H1 (cell line): ENCODE results near the gene KCTD11. TPM values are rescaled to one million over a fixed set of nuclear protein-coding genes. Genes with fewer than 3 reads are reported as not detected.

Source experiments
- CTCF ChIA-PET: fragments of 300-600 bp; sonication (Branson Sonifier 250); formaldehyde crosslinking; loops from one replicate; lab custom pipeline; 2021; ENCODE audit not compliant: partially characterized antibody; lab: Charles Lee
- POLR2A ChIA-PET: fragments of 300-600 bp; sonication (Branson Sonifier 250); formaldehyde crosslinking; loops from one replicate; lab custom pipeline; 2021; ENCODE audit warnings: inconsistent platforms; ENCODE audit not compliant: partially characterized antibody; lab: Charles Lee
- DNase-seq, 2 experiments: peaks; one replicate each; pipeline versions ENCODE4 v3.0.0 to v3.0.0-alpha.2; 2010 to 2022; ENCODE audit warnings: low spot score in 2 of 2, low read depth in 1 of 2, mixed read lengths in 1 of 2
- FAIRE-seq: peaks from 2 replicates; lab custom pipeline; 2011; peaks lifted over from hg19 to GRCh38; lab: Jason Lieb, UNC
- H2AFZ ChIP-seq: 2 replicates; pipeline ENCODE4 v1.8.1; 2012; ENCODE audit warnings: low read length, inconsistent platforms
- H2AK5ac ChIP-seq: 2 replicates; pipeline ENCODE4 v1.6.1; 2013; ENCODE audit warnings: low read depth, low read length
- H2BK120ac ChIP-seq: replicated peaks from 2 replicates; pipeline ENCODE3; 2013; ENCODE audit warnings: low read depth, low read length, inconsistent platforms
- H2BK12ac ChIP-seq: 2 replicates; pipeline ENCODE4 v1.6.1; 2013; ENCODE audit warnings: low read depth, low read length
- H2BK15ac ChIP-seq: 2 replicates; pipeline ENCODE4 v1.6.1; 2013; ENCODE audit warnings: low read length
- H2BK20ac ChIP-seq: 2 replicates; pipeline ENCODE4 v1.6.1; 2013; ENCODE audit warnings: low read length
- H2BK5ac ChIP-seq: 2 replicates; pipeline ENCODE4 v1.6.1; 2013; ENCODE audit warnings: low read depth, low read length
- H3K14ac ChIP-seq: 2 replicates; pipeline ENCODE4 v1.6.1; 2013; ENCODE audit warnings: inconsistent platforms; ENCODE audit not compliant: insufficient read length
- H3K18ac ChIP-seq: 2 replicates; pipeline ENCODE4 v1.6.1; 2013; ENCODE audit warnings: low read length; ENCODE audit errors: extremely low read depth
- H3K23ac ChIP-seq: 2 replicates; pipeline ENCODE4 v1.6.1; 2013; ENCODE audit warnings: inconsistent platforms; ENCODE audit not compliant: insufficient read length
- H3K23me2 ChIP-seq: 2 replicates; pipeline ENCODE4 v1.6.1; 2013; ENCODE audit warnings: low read depth, low read length
- H3K27ac ChIP-seq: 2 replicates; pipeline ENCODE4 v1.6.1; 2011; ENCODE audit warnings: low read depth, low read length, inconsistent platforms
- H3K27me3 ChIP-seq, 4 experiments: replicated peaks in 1 of 4; 1 replicate in 1 of 4; 2 replicates in 3 of 4; pipeline versions ENCODE4 v1.6.1 to v1.8.1; 2011 to 2013; ENCODE audit warnings: low read length in 3 of 4, mild to moderate bottlenecking in 3 of 4, inconsistent platforms in 2 of 4, mixed read lengths in 2 of 4, moderate library complexity in 1 of 4; ENCODE audit not compliant: control insufficient read depth in 3 of 4, insufficient read depth in 3 of 4; ENCODE audit errors: extremely low read depth in 1 of 4
- H3K36me3 ChIP-seq, 4 experiments: 2 replicates each; pipeline versions ENCODE4 v1.6.1 to v1.8.1; 2011 to 2013; ENCODE audit warnings: mild to moderate bottlenecking in 4 of 4, low read length in 3 of 4, moderate library complexity in 2 of 4, control low read depth in 1 of 4, inconsistent platforms in 1 of 4; ENCODE audit not compliant: insufficient read depth in 4 of 4, control insufficient read depth in 2 of 4
- H3K4ac ChIP-seq: replicated peaks from 2 replicates; pipeline ENCODE3; 2013; ENCODE audit warnings: low read length, low read depth, mixed read lengths, inconsistent platforms; ENCODE audit not compliant: insufficient read length
- H3K4me1 ChIP-seq, 4 experiments: replicated peaks in 1 of 4; 1 replicate in 1 of 4; 2 replicates in 3 of 4; pipeline versions ENCODE4 v1.6.1 to v1.8.1; 2011 to 2013; ENCODE audit warnings: low read length in 3 of 4, inconsistent platforms in 2 of 4, mixed read lengths in 1 of 4; ENCODE audit not compliant: insufficient read depth in 4 of 4, control insufficient read depth in 3 of 4
- H3K4me2 ChIP-seq, 2 experiments: 2 replicates each; pipeline versions ENCODE4 v1.6.1 to v1.8.1; 2011 to 2013; ENCODE audit warnings: low read depth in 2 of 2, low read length in 2 of 2, control low read depth in 1 of 2, inconsistent platforms in 1 of 2, mild to moderate bottlenecking in 1 of 2; ENCODE audit not compliant: insufficient read depth in 1 of 2
- H3K4me3 ChIP-seq, 4 experiments: fragments of 200-600, 300-600 bp in 1 of 4; sonication (generic), shearing (Covaris generic), sonication (Bioruptor Twin) in 1 of 4; 2 replicates each; pipeline versions ENCODE4 v1.5.1 to v1.8.1; 2011 to 2016; ENCODE audit warnings: low read length in 4 of 4, low read depth in 3 of 4, control low read depth in 2 of 4, inconsistent platforms in 2 of 4, mild to moderate bottlenecking in 2 of 4, mixed read lengths in 1 of 4, moderate library complexity in 1 of 4; ENCODE audit not compliant: insufficient read depth in 2 of 4; ENCODE audit errors: extremely low read depth in 1 of 4
- H3K56ac ChIP-seq: replicated peaks from 2 replicates; pipeline ENCODE3; 2013; ENCODE audit warnings: low read depth, mild to moderate bottlenecking, mixed read lengths, low read length, inconsistent platforms; ENCODE audit not compliant: insufficient read length
- H3K79me1 ChIP-seq: 2 replicates; pipeline ENCODE4 v1.6.1; 2013; ENCODE audit warnings: low read depth, low read length, control low read depth
- H3K79me2 ChIP-seq, 2 experiments: 2 replicates each; pipeline versions ENCODE4 v1.6.1 to v1.8.1; 2012 to 2013; ENCODE audit warnings: low read length in 2 of 2, mild to moderate bottlenecking in 2 of 2, inconsistent platforms in 1 of 2; ENCODE audit not compliant: insufficient read depth in 2 of 2, control insufficient read depth in 1 of 2
- H3K9ac ChIP-seq, 4 experiments: replicated peaks in 1 of 4; 1 replicate in 1 of 4; 2 replicates in 3 of 4; pipeline versions ENCODE4 v1.6.1 to v1.8.1; 2011 to 2013; ENCODE audit warnings: low read depth in 3 of 4, low read length in 3 of 4, control low read depth in 2 of 4, mild to moderate bottlenecking in 2 of 4, moderate library complexity in 2 of 4, inconsistent platforms in 1 of 4; ENCODE audit errors: extremely low read depth in 1 of 4
- H3K9me3 ChIP-seq, 2 experiments: 2 replicates each; pipeline versions ENCODE4 v1.6.1 to v1.8.1; 2012 to 2013; ENCODE audit warnings: mild to moderate bottlenecking in 2 of 2, moderate library complexity in 2 of 2, control low read depth in 1 of 2, inconsistent platforms in 1 of 2, low read depth in 1 of 2, low read length in 1 of 2, mixed read lengths in 1 of 2; ENCODE audit not compliant: insufficient read depth in 2 of 2
- H4K20me1 ChIP-seq, 2 experiments: replicated peaks in 1 of 2; 2 replicates each; pipeline versions ENCODE3 to v1.8.1; 2011 to 2013; ENCODE audit warnings: inconsistent platforms in 2 of 2, low read length in 2 of 2, mild to moderate bottlenecking in 1 of 2; ENCODE audit not compliant: insufficient read depth in 2 of 2, control insufficient read depth in 1 of 2
- H4K5ac ChIP-seq: 2 replicates; pipeline ENCODE4 v1.6.1; 2013; ENCODE audit warnings: low read length, low read depth, mixed read lengths, inconsistent platforms; ENCODE audit not compliant: insufficient read length
- H4K8ac ChIP-seq: 2 replicates; pipeline ENCODE4 v1.8.0; 2013; ENCODE audit warnings: mild to moderate bottlenecking, moderate library complexity, low read length, inconsistent platforms; ENCODE audit not compliant: insufficient read depth; ENCODE audit errors: extremely low read depth
- H4K91ac ChIP-seq: replicated peaks from 2 replicates; pipeline ENCODE3; 2013; ENCODE audit warnings: low read length, mixed read lengths, inconsistent platforms; ENCODE audit not compliant: insufficient read length
- WGBS, 2 experiments: shearing (Covaris generic) in 1 of 2; methylation state at CpG; one replicate each; pipeline versions ENCODE4 v1.1.6 to v1.1.7; 2013 to 2015; ENCODE audit warnings: low lambda C conversion rate in 2 of 2, mixed read lengths in 2 of 2, inconsistent platforms in 1 of 2, low coverage in 1 of 2, missing lambda C conversion rate in 1 of 2; ENCODE audit not compliant: insufficient replicate concordance in 2 of 2, insufficient coverage in 1 of 2, insufficient read length in 1 of 2; ENCODE audit errors: extremely low coverage in 1 of 2, missing lambda C conversion rate in 1 of 2; 5-methylcytosine and 5-hydroxymethylcytosine counted together
- polyA plus RNA-seq, 7 experiments: library from polyadenylated mRNA; depleted of rRNA in 3 of 7; stranded (reverse) in 5 of 7; unstranded in 2 of 7; fragments of >200 nt in 5 of 7; fragments of 200-250 nt in 2 of 7; gene quantifications; 1 replicate in 5 of 7; 2 replicates in 1 of 7; 4 replicates in 1 of 7; pipeline versions ENCODE4 v1.2.1 to v1.2.3, GENCODE V29; 2011 to 2013; ENCODE audit warnings: missing spikeins in 2 of 7, mixed read lengths in 2 of 7
- total RNA-seq: library from RNA; stranded (reverse); fragmentation: NEBNext Ultra II Directional; extraction: Animal tissue kit (Norgen Biotek cat#: 25700); gene quantifications from 2 replicates; pipeline ENCODE4 v1.2.1, GENCODE V29; 2021

Gene KCTD11
- total and polyA plus RNA-seq, 2 of the 8 experiments (the other 6 are each of a cell fraction or from before 2014, with no cell fraction given) = 8.6 to 9.2 TPM

DNA sequence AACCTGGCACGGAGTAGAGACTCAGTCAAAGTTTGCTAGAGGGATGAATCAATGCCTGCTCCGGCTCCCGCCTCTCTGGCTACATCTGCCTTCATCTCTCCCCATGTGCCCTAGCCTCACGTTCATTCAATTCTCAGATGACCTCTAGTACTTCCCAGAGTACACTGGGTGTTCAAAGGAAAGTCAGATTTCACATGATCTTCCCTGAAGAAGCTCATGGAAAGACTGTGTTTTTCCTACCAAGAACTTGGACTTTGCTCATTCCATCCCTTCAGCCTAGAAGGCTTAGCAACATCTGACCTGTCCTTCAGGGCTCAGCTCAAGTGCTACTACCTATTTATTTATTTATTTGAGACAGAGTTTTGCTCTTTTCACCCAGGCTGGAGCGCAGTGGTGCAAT, 17.9 kb downstream of the KCTD11 start:
- Histone ChIP-seq H3K27me3 (no peaks in the 10 kb centered on the region), H3K27ac (no peak overlapping the region), H2BK12ac (no peak overlapping the region), H3K79me2 (no peaks in the 10 kb centered on the region), H3K23ac (no peak overlapping the region), H3K36me3 (no peaks in the 10 kb centered on the region), H2BK5ac (no peak overlapping the region), H4K8ac (no peak overlapping the region), H4K91ac (no peak overlapping the region), H3K79me1 (no peaks in the 10 kb centered on the region), H2BK15ac (no peak overlapping the region), H3K4me2 (no peak overlapping the region), H2BK120ac (no peak overlapping the region), H3K4ac (no peak overlapping the region), H3K18ac (no peak overlapping the region), H2AFZ (no peak overlapping the region), H3K4me1 (peaks cover 0 to 11% (median 4%) of the 10 kb centered on the region in 4 experiments; a peak in 5 of 7 replicates), H2BK20ac (no peak overlapping the region), H3K9ac (no peak overlapping the region), H3K56ac (no peak overlapping the region), H3K9me3 (no peaks in the 10 kb centered on the region), H3K23me2 (no peaks in the 10 kb centered on the region), H4K20me1 (no peaks in the 10 kb centered on the region), H3K14ac (no peak overlapping the region), H2AK5ac (no peak overlapping the region), H3K4me3 (no peak overlapping the region), H4K5ac (no peak overlapping the region)
- 89% methylated on average over 5 of the region's 5 CpGs; no CpG with 5 or more reads in 1 of the 2 experiments for WGBS, 2 experiments
- CTCF ChIA-PET = interaction anchor here (0.8 to 2.5 kb wide), 8 partner anchors 9 to 191 kb away, joined by 3 to 9 read pairs (median 4); no protein-coding TSS in a partner anchor
- DNase-seq = no peak
- no peak for FAIRE-seq
- POLR2A ChIA-PET = interaction anchor here (0.5 to 1.1 kb wide), 5 partner anchors 11 to 65 kb away, joined by 3 to 4 read pairs (median 3); partner anchors contain the start of gene TMEM95
